ENCODE data around the gene ABCC6. TPM values are rescaled to one million over a fixed set of nuclear protein-coding genes. Genes with fewer than 3 reads are reported as not detected.

ABCC6 gene
- total and polyA plus RNA-seq, 2 experiments from 2014 or later, result 7.1 to 10.0 TPM

DNA sequence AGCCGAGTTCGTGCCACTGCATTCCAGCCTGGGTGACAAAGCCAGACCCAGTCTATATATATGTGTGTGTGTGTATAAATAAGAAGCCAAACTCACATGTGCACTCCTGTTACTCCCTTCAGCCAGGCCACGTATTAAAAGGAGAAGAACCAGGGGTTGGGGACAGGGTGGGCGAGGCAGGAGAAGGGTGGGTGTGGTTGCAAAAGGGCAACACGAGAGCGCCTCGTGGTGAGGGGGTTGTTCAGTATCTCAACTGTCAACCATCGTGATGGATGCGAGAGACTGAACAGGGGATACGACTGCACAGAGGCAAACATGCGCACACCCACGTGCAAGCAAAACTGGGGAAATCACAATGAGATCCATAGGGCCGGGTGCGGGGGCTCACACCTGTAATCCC is 54.9 kb downstream of the ABCC6 start:
- TF ChIP-seq, protein P1, sequence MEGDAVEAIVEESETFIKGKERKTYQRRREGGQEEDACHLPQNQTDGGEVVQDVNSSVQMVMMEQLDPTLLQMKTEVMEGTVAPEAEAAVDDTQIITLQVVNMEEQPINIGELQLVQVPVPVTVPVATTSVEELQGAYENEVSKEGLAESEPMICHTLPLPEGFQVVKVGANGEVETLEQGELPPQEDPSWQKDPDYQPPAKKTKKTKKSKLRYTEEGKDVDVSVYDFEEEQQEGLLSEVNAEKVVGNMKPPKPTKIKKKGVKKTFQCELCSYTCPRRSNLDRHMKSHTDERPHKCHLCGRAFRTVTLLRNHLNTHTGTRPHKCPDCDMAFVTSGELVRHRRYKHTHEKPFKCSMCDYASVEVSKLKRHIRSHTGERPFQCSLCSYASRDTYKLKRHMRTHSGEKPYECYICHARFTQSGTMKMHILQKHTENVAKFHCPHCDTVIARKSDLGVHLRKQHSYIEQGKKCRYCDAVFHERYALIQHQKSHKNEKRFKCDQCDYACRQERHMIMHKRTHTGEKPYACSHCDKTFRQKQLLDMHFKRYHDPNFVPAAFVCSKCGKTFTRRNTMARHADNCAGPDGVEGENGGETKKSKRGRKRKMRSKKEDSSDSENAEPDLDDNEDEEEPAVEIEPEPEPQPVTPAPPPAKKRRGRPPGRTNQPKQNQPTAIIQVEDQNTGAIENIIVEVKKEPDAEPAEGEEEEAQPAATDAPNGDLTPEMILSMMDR (IDR thresholded peaks at IDR 0.05; ENCODE audit: low read depth, low read length), result no peak
- H3K27ac ChIP-seq, result no peak overlapping the region

DNA sequence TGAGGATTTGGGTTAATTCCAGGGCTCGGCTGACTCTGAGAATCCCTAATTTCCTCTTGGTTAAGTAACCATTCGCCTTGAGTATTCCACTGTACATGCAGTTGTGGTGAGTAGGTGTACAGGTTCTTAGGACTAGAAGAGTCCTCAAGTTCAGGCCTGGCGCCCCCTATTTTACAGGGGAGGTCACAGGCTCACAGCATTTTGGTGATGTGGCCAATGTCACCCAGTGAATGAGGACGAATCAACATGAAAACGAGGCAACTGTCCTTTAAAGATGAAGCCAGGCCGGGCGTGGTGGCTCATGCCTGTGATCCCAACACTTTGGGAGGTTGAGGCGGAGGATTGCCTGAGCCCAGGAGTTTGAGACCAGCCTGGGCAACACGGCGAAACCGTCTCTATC is 55.4 kb downstream of the ABCC6 start:
- no peak for DNase-seq (ENCODE audit: low read depth in 1 of 2, low spot score in 1 of 2)
- H3K4me3 ChIP-seq, result no peak overlapping the region
- H3K9me3 ChIP-seq (ENCODE audit: low read depth), result no peaks in the 10 kb centered on the region
- TF ChIP-seq, protein P1 (IDR thresholded peaks at IDR 0.05; ENCODE audit: low read depth, low read length), result no peak
- H3K36me3 ChIP-seq, result no peaks in the 10 kb centered on the region
- no peak overlapping the region for H3K27ac ChIP-seq
- no peaks in the 10 kb centered on the region for H3K27me3 ChIP-seq
- no peaks in the 10 kb centered on the region for H3K4me1 ChIP-seq (ENCODE audit: low read depth)

More for the DNA sequence above, 54.9 kb downstream of the ABCC6 start:
- Histone ChIP-seq H3K36me3 (no peaks in the 10 kb centered on the region), H3K9me3 (ENCODE audit: low read depth) (no peaks in the 10 kb centered on the region), H3K4me3 (no peak overlapping the region), H3K4me1 (ENCODE audit: low read depth) (no peaks in the 10 kb centered on the region), H3K27me3 (no peaks in the 10 kb centered on the region)
- DNase-seq (ENCODE audit: low read depth in 1 of 2, low spot score in 1 of 2), result no peak

DNA sequence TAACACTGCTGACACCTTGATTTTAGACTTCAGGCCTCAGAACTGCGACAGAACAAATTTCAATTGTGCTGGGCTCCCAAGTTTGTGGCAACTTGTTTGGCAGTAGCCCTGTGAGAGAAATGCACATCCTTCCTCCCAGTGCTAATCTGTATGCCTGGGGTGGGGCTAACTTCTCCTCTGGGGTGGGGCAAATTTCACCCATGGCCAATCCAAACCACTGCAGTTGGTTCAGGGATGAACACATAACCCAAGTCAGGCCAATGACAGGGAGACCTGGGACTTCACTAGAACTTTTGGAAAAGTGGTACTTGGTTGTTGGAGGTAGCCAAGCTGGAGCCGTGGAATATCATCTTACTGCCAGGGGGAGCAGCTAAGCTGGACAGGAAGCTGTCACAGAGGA is 56.3 kb downstream of the ABCC6 start:
- Histone ChIP-seq H3K4me1 (ENCODE audit: low read depth) (no peaks in the 10 kb centered on the region), H3K27ac (no peak overlapping the region), H3K4me3 (no peak overlapping the region), H3K36me3 (no peaks in the 10 kb centered on the region), H3K27me3 (no peaks in the 10 kb centered on the region), H3K9me3 (ENCODE audit: low read depth) (no peaks in the 10 kb centered on the region)
- TF ChIP-seq, protein P1 (IDR thresholded peaks at IDR 0.05; ENCODE audit: low read depth, low read length), result no peak
- DNase-seq (ENCODE audit: low read depth in 1 of 2, low spot score in 1 of 2), result no peak

DNA sequence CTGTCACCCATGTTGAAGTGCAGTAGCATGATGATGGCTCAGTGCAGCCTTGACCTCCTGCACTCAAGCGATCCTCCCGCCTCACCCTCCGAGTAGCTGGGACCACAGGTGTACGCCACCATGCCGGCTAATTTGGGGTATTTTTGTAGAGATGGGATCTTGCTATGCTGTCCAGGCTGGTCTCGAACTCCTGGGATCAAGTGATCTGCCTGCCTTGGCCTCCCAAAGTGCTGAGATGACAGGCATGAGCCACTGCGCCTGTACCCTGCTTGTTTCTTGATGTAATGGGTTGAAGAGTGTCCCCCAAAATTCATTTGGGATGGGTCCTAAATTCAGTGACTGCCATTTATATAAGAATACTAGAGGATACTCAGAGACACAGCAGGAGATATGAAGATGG is 57.2 kb downstream of the ABCC6 start:
- no peaks in the 10 kb centered on the region for H3K9me3 ChIP-seq (ENCODE audit: low read depth)
- no peak overlapping the region for H3K27ac ChIP-seq
- TF ChIP-seq, protein P1 (IDR thresholded peaks at IDR 0.05; ENCODE audit: low read depth, low read length), result no peak
- no peaks in the 10 kb centered on the region for H3K4me1 ChIP-seq (ENCODE audit: low read depth)
- no peak for DNase-seq (ENCODE audit: low read depth in 1 of 2, low spot score in 1 of 2)
- H3K27me3 ChIP-seq, result no peaks in the 10 kb centered on the region
- no peak overlapping the region for H3K4me3 ChIP-seq
- H3K36me3 ChIP-seq, result no peaks in the 10 kb centered on the region

DNA sequence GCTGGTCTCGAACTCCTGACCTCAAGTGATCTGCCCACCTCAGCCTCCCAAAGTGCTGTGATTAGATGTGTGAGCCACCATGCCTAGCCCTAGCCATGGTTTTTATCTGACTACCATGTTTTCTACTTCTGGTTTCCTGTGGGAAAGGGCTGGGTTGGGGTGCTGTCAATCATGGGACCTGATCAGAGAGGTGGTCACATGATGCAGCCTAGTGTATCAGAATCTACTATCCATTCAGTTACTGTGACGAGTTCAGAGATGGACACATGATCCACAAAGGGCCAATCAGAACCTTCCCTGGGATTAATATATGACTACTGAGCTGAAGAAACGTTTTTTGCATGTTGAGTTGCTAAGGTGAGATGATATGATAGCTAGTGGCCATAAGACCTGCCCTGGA is 59.1 kb downstream of the ABCC6 start:
- Histone ChIP-seq H3K9me3 (ENCODE audit: low read depth) (no peaks in the 10 kb centered on the region), H3K4me1 (ENCODE audit: low read depth) (no peaks in the 10 kb centered on the region), H3K27me3 (no peaks in the 10 kb centered on the region), H3K27ac (no peak overlapping the region), H3K36me3 (no peaks in the 10 kb centered on the region), H3K4me3 (no peak overlapping the region)
- TF ChIP-seq, protein P1 (IDR thresholded peaks at IDR 0.05; ENCODE audit: low read depth, low read length), result no peak
- DNase-seq (ENCODE audit: low read depth in 1 of 2, low spot score in 1 of 2), result no peak

DNA sequence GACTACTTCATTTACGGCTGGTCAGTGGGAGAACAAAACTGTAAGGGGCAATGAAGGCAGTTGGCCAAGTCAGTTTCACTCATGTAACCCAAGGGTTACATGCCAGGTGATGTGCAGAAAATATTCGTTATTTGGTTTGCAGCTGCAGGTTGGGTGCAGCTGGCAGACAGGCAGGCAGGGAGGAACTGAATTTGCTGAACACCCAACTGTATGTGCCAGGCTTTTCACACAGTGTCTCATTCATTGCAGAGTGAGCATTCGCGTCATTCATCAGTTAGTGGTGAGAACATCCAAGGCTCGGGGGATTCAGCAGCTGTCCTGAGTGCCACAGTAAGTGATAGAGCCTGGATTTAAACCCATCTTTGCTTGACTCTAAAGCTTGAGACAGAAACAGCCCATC is 59.7 kb downstream of the ABCC6 start:
- TF ChIP-seq, protein P1 (IDR thresholded peaks at IDR 0.05; ENCODE audit: low read depth, low read length), result no peak
- no peaks in the 10 kb centered on the region for H3K9me3 ChIP-seq (ENCODE audit: low read depth)
- no peak overlapping the region for H3K4me3 ChIP-seq
- no peak overlapping the region for H3K27ac ChIP-seq
- no peak for DNase-seq (ENCODE audit: low read depth in 1 of 2, low spot score in 1 of 2)
- H3K27me3 ChIP-seq, result no peaks in the 10 kb centered on the region
- no peaks in the 10 kb centered on the region for H3K36me3 ChIP-seq
- no peaks in the 10 kb centered on the region for H3K4me1 ChIP-seq (ENCODE audit: low read depth)

All from cardiac muscle cell (in vitro differentiated cells and primary cell).